ENCODE data around the gene MAEA. TPM values are rescaled to one million over a fixed set of nuclear protein-coding genes. Genes with fewer than 3 reads are reported as not detected.

MAEA gene
- total RNA-seq, 1 donor, result 70.6 TPM

DNA sequence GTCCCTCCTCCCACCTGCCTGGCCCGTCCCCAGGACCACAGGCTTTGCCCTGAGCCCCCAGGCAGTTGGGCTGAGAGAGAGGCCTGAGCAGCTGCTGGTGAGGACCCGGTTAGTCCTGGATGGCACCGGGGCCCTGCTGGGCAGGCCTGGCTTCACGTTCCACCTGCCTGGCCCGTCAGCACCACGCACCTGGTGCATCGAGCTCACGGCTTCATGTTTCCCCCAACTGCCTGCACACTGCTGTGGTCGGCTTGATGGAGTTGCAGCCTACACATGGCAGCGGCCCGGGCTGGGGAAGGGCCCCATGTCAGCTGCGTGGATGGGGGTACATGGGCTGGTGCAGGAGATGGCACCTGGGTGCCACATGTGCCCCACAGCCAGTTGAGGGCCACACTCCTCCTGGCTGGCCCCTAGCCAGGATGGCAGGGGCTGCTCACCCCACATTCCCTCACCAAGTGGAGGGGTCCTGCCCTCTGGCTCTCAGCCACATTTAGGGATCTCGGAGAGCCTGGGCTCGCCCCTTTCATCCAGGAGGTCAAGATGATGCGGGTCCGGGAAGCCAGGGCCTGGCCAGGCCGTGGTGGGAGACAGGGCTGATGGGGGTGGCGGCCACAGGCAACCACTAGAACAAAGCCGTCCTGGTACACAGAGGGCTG, 88.0 kb downstream of the MAEA start:
- Histone ChIP-seq H3K9me3 (ENCODE audit: low read depth, low read length) (no peaks in the 10 kb centered on the region), H2AFZ (ENCODE audit: low read length) (no peak overlapping the region), H3K4me1 (ENCODE audit: insufficient read depth, low read length) (no peaks in the 10 kb centered on the region), H4K20me1 (ENCODE audit: insufficient read depth, low read length) (no peaks in the 10 kb centered on the region), H3K27ac (ENCODE audit: low read depth, low read length) (no peak overlapping the region), H3K4me2 (ENCODE audit: insufficient read depth, low read length) (no peak overlapping the region), H3K27me3 (ENCODE audit: insufficient read depth, low read length) (no peaks in the 10 kb centered on the region), H3K36me3 (ENCODE audit: insufficient read depth, low read length) (no peaks in the 10 kb centered on the region), H3K4me3 (ENCODE audit: insufficient read depth, low read length) (no peak overlapping the region), H3K79me2 (ENCODE audit: insufficient read depth, low read length) (no peaks in the 10 kb centered on the region)
- no peak for DNase-seq (ENCODE audit: insufficient read length, low spot score, missing footprints)
- TF ChIP-seq, protein P1, sequence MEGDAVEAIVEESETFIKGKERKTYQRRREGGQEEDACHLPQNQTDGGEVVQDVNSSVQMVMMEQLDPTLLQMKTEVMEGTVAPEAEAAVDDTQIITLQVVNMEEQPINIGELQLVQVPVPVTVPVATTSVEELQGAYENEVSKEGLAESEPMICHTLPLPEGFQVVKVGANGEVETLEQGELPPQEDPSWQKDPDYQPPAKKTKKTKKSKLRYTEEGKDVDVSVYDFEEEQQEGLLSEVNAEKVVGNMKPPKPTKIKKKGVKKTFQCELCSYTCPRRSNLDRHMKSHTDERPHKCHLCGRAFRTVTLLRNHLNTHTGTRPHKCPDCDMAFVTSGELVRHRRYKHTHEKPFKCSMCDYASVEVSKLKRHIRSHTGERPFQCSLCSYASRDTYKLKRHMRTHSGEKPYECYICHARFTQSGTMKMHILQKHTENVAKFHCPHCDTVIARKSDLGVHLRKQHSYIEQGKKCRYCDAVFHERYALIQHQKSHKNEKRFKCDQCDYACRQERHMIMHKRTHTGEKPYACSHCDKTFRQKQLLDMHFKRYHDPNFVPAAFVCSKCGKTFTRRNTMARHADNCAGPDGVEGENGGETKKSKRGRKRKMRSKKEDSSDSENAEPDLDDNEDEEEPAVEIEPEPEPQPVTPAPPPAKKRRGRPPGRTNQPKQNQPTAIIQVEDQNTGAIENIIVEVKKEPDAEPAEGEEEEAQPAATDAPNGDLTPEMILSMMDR (IDR thresholded peaks at IDR 0.05; ENCODE audit: extremely low read depth, low read depth, low read length), result no peak

DNA sequence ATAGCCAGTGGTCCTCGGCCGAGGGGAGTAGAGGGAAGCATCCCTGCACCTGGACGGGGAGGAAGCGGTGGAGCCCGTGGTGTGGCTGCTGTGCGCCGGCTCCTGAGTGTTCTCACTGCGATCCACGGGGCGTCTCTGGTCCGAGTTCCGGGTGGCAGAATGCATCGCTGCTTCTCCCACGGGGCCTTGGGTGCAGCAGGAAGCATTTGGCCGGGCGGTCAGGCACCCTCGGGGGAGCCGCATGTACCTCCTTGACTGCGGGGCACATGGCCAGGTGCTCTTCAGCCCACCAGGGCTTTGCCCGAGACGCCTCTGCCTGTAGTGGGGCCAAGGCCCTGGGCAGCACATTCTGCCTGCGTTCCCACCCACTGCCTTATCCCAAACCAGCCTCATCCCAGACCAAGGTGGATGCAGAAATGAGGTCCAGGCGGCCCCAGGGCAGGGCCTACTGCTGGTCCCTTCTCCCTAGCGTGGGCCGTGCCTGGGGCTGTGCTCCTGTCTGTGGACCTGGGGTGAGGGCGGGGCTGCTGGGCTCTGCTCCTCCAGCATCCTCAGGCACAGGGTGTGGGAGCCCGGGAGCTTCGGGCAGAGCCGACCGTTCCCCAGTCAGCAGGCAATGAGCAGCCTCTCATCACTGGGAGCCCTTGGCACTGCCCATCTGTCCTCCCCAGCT, 89.0 kb downstream of the MAEA start:
- H4K20me1 ChIP-seq (ENCODE audit: insufficient read depth, low read length), result no peaks in the 10 kb centered on the region
- no peak overlapping the region for H2AFZ ChIP-seq (ENCODE audit: low read length)
- no peak overlapping the region for H3K4me3 ChIP-seq (ENCODE audit: insufficient read depth, low read length)
- no peaks in the 10 kb centered on the region for H3K4me1 ChIP-seq (ENCODE audit: insufficient read depth, low read length)
- no peak overlapping the region for H3K4me2 ChIP-seq (ENCODE audit: insufficient read depth, low read length)
- TF ChIP-seq, protein P1 (IDR thresholded peaks at IDR 0.05; ENCODE audit: extremely low read depth, low read depth, low read length), result no peak
- no peak overlapping the region for H3K27ac ChIP-seq (ENCODE audit: low read depth, low read length)
- H3K9me3 ChIP-seq (ENCODE audit: low read depth, low read length), result no peaks in the 10 kb centered on the region
- no peaks in the 10 kb centered on the region for H3K36me3 ChIP-seq (ENCODE audit: insufficient read depth, low read length)
- no peaks in the 10 kb centered on the region for H3K79me2 ChIP-seq (ENCODE audit: insufficient read depth, low read length)
- no peaks in the 10 kb centered on the region for H3K27me3 ChIP-seq (ENCODE audit: insufficient read depth, low read length)
- no peak for DNase-seq (ENCODE audit: insufficient read length, low spot score, missing footprints)

DNA sequence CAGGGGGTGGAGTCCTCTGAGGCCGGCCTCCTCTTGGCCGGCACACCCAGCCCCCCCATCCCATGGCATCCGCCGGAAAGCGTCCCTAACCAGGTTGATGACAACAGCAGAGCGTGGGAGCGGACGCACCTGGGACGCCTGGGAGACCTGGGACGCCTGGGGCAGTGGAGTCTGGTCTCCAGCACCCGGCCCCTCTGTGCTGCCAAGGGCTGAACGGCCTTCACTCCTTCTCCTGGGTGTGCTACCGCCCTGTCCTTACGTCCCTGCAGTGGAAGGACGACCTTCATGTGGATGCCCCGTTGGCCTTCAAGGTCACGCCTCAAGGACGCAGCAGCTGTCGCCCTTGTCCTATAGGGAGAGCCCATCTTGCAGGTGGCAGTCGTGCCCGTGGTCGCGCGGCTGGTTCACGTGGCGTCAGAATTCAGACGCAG, 89.7 kb downstream of the MAEA start:
- Histone ChIP-seq H3K4me1 (ENCODE audit: insufficient read depth, low read length) (no peaks in the 10 kb centered on the region), H3K27me3 (ENCODE audit: insufficient read depth, low read length) (no peaks in the 10 kb centered on the region)
- TF ChIP-seq, protein P1 (IDR thresholded peaks at IDR 0.05; ENCODE audit: extremely low read depth, low read depth, low read length), result no peak

DNA sequence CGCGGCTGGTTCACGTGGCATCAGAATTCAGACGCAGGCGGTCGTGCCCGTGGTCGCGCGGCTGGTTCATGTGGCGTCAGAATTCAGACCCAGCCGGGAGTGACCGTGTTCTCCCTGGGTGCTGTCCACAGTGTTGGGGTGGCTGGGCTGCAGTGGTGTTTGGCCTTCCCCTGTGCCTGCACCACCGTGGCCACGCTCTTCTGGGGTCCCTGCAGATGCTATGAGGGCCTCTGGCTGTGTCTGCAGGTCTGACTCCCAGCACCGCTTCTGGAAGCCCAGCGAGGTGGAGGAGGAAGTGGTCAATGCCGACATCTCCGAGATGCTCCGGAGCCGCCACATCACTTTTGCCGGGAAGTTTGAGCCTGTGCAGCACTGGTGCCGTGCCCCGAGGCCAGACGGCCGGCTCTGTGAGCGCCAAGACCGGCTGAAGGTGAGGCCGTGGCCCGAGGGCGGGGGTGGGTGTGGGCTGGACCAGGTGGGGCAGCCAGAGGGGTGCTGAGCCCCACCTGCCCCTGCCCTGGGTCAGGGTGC, 90.2 kb downstream of the MAEA start:
- H3K9me3 ChIP-seq (ENCODE audit: low read depth, low read length), result no peaks in the 10 kb centered on the region
- no peaks in the 10 kb centered on the region for H4K20me1 ChIP-seq (ENCODE audit: insufficient read depth, low read length)
- no peak overlapping the region for H3K27ac ChIP-seq (ENCODE audit: low read depth, low read length)
- DNase-seq (ENCODE audit: insufficient read length, low spot score, missing footprints), result peak; percentile 53
- no peak overlapping the region for H2AFZ ChIP-seq (ENCODE audit: low read length)
- no peaks in the 10 kb centered on the region for H3K27me3 ChIP-seq (ENCODE audit: insufficient read depth, low read length)
- TF ChIP-seq, protein P1 (IDR thresholded peaks at IDR 0.05; ENCODE audit: extremely low read depth, low read depth, low read length), result no peak
- H3K36me3 ChIP-seq (ENCODE audit: insufficient read depth, low read length), result no peaks in the 10 kb centered on the region
- H3K4me2 ChIP-seq (ENCODE audit: insufficient read depth, low read length), result no peak overlapping the region
- no peaks in the 10 kb centered on the region for H3K79me2 ChIP-seq (ENCODE audit: insufficient read depth, low read length)
- H3K4me3 ChIP-seq (ENCODE audit: insufficient read depth, low read length), result no peak overlapping the region
- no peaks in the 10 kb centered on the region for H3K4me1 ChIP-seq (ENCODE audit: insufficient read depth, low read length)

More for the DNA sequence above, 89.7 kb downstream of the MAEA start:
- DNase-seq (ENCODE audit: insufficient read length, low spot score, missing footprints), result no peak
- Histone ChIP-seq H3K9me3 (ENCODE audit: low read depth, low read length) (no peaks in the 10 kb centered on the region), H3K79me2 (ENCODE audit: insufficient read depth, low read length) (no peaks in the 10 kb centered on the region), H3K4me3 (ENCODE audit: insufficient read depth, low read length) (no peak overlapping the region), H3K27ac (ENCODE audit: low read depth, low read length) (no peak overlapping the region), H3K36me3 (ENCODE audit: insufficient read depth, low read length) (no peaks in the 10 kb centered on the region), H2AFZ (ENCODE audit: low read length) (no peak overlapping the region), H3K4me2 (ENCODE audit: insufficient read depth, low read length) (no peak overlapping the region), H4K20me1 (ENCODE audit: insufficient read depth, low read length) (no peaks in the 10 kb centered on the region)
